GM12892 (cell line): ENCODE data around the gene OBSCN.

Experiments
- POLR2A ChIP-seq: IDR thresholded peaks from 2 replicates; pipeline ENCODE4 v1.6.1; 2011; ENCODE audit warnings: low read depth, low read length, control low read depth
- POLR2AphosphoS5 ChIP-seq: IDR thresholded peaks from 2 replicates; pipeline ENCODE4 v1.6.1; 2011; ENCODE audit warnings: low read depth, low read length, control low read depth
- TAF1 ChIP-seq: IDR thresholded peaks from 2 replicates; pipeline ENCODE4 v1.6.1; 2011; ENCODE audit warnings: low read depth, mild to moderate bottlenecking, control low read depth, low read length, borderline replicate concordance

- TF ChIP-seq POLR2A (no peak), POLR2AphosphoS5 (no peak), TAF1 (no peak)
Observed at GRCh38 chr1:228377664-228378089, 169.8 kb downstream of the OBSCN start.
